HG03460 (cell line): Measurements from ENCODE around the gene LAMTOR5.
"Not testable (repeated sequence)": the region's sequence is repeated elsewhere in the genome, so short reads cannot be mapped to it uniquely, and the experiment has no call there.

Experiments
- ATAC-seq: cut with Tn5 transposase; IDR thresholded peaks from one replicate; pipeline ENCODE4 v1.9.1; 2021; ENCODE audit not compliant: unreplicated experiment

Gene LAMTOR5

DNA sequence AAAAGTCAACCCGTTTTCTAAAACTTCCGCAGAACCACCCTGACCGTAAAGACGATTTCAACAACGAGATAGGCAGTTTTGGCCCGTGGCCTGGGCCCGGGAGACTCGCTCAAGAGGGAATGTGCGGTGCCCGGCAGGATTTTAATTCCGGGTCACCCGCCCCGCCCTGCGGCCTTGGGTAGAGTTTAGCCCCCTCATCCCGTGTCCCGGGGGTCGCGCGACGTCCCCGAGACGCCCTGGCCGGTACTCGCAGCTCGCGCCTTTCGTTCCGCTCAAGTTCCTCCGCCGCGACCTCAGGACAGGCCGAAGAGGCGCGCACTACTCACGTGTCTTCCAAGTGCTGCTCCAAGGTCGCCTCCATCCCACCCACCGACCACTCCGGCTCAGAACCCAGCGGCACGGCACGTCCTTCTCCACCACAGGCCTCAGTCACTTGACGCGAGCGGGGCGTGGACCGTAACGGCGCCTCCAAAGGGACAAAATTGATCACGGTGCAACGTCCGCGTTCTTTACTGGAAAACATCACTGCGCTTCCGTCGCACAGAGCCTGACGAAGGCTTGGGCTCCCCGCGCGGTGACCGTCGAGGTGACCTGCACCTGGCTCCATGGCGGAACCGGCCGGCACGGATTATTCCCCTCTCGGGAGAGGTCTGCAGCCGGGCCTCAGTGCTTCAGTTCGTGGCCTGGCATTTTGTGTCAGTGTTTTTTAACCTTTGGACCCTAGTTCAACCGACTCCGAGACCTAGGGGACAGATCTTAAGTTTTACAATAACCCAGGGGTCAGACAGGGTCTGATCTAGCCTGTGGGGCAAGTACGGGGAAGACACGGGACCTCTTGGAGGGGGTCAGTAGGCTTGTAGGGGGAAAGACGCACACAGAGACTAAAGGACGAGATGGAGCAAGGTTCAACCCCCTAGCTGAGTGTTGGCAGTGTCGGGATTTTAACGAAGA is at the start of gene LAMTOR5:
Gene LAMTOR5 (minus strand): TSS at position 435 of the 951 bp plus-strand sequence. CDS start 74 bp downstream, at position 361.
- peak; percentile 89 for ATAC-seq

DNA sequence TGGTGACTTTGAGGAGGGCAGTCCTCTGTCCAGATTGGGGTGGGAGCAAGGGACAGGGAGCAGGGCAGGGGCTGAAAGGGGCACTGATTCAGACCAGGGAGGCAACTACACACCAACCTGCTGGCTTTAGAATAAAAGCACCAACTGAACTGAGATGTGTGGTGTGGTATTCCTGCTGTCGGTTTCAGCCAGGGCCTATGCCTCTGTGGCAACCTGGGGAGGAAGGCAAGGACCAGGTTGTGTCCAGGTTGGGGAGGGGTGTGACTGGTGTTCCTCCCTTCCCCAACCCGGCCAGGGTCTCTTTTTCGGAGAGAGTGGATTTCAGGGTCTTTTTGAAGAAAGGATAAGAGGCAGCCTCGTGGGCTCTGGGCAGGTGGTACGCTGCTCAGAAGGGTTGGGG is 49.7 kb upstream of the LAMTOR5 start:
- ATAC-seq = no peak

DNA sequence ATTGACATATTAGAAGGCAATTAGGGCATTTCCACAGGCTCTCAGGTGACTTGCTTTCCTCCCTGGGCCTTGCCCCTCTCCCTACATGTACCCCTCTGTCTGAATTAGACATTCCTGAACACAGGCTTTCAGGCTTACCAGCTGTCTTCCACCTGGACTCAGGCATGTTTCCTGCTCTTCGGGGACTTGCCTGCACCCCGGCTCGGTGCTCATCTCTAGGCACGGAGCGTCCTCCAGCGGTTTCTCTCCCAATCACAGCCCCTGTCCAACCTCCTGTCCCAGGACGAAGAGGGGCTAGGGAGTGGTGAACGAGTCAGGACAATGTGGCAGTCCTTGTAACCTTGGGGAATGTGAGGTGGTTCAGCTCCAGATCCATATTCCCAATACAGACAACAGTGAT is 47.7 kb upstream of the LAMTOR5 start:
- no peak for ATAC-seq

DNA sequence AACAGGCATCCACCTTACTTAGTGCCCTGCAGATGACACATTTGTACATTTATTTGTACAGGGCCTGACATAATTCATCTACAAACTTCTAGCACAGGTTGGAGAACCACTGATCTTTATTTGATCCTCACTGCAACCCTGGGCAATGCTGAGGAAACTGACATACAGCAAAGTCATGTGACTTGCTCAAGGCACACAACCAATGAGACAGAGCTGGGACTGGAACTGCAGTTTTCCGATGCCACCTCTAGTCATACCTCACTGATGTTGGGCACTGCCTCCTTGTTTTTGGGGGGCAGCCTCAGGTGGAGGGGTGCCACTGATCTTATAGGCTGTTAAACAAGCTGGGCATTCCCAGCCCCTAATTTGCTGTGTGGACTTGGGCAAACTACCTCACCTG is 46.8 kb upstream of the LAMTOR5 start:
- no peak for ATAC-seq

DNA sequence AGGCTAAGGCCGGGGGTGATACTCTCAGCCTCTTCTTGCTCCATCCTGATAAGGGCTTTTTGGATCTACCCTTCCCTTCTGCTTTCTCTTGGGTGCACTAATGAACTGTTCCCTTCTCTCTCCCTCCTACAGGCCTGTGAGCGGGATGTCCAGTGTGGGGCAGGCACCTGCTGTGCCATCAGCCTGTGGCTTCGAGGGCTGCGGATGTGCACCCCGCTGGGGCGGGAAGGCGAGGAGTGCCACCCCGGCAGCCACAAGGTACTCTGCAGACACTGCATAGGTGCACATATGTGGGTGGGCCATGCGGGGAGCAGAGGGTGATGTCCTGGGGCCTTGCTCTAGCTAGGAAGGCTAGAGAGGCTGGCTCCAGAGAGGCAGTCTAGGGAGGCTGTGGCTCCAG is 46.3 kb upstream of the LAMTOR5 start:
- ATAC-seq = no peak

DNA sequence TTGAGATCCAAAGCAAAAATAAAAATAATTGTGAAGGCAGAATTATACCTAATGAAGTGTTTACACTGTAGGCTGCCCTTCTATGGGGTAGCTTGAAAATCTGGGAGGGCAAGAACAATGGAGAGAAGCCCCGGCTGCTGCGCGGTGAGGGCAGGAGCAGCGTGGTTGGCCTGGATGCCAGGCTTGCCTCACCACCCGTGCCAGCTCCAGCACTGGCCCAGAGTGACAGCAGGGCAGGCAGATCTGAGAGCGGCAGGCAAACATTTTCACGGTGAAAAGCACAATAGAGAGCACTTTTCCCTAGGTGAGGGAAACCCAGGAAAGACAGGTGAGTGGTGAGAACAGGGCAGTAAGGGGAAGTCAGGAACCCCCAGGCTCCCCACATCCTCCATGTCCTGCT is 44.8 kb upstream of the LAMTOR5 start:
- no peak for ATAC-seq

DNA sequence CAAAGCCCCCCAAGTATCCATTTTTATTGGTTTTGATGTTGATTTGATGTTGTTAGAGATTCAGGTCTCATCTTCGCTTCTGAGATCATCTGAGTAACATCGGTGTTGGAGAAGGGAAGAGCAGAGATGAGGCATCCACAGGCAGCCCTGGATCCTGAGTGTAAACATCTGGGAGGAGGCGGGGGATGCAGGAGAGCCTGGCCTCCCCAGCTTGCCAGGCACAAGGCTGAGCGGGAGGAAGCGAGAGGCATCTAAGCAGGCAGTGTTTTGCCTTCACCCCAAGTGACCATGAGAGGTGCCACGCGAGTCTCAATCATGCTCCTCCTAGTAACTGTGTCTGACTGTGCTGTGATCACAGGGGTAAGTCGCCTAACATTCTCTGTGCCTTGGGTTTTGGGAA is 43.4 kb upstream of the LAMTOR5 start, which contains the start of gene PROK1:
Gene PROK1 (plus strand): TSS at position 221 of the 400 bp plus-strand sequence. CDS start 68 bp downstream, at position 289.
- ATAC-seq = no peak

DNA sequence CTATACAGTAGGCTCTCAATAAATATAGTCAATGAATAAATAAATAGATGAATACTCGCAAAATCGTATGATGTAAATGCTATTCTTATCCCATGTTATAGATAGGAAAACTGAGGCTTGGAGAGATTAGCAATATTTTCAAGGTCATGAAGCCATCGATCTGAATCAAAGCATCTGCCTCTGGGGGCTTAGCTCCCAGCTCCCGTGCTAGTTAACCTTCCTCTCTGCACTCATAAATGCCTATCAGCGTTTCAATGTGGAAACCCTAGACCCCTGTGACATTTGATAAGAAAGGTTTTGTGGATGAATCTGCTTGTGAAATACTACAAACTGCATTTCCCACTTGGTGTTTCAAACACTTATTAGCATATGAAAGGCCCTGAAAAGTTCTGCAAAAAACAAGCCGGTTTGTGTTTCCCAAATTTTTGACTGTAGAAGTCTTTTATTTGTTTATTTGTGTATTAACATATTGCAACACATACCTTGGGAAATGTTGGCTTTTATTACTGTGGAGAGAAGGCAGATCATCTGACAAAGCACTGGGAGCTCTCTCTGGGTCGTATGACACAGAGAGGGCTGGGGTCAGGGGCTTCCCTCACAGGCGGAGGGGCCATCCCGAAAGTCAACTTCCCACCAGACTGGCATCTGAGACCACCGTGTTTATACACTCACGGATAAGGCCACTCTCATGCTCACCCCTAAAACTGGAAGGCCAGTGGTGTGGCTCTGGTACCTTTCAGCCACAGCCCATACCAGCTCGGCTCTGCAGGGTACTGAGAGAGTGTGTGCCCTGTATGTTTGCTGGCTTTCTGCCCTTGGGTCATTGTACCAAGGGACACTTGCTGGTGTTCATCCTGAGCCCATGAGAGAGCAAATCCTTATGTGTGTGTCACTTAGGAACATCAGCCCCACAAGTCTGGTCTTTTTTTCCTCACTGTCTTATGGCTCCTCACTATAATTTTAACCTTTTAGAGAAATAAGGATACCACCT is 42.5 kb upstream of the LAMTOR5 start:
- ATAC-seq = no peak

DNA sequence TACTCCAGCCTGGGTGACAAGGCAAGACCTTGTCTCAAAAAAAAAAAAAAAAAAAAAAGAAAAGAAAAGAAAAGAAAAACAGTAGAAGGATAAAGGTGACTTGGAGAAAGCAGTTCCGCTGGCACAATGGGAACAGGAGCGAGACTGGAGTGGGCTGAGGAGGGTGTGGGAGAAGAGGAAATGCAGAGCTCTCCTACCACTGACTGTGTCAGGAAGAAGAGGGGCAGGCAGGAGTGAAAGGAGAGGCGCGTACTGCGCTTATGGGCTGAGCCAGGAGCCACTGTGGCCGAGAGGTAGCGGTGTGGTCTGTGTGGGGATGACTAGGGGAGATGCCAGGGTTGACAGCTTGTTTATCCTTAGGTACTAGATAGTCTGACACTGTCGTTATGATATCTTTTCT is 37.1 kb upstream of the LAMTOR5 start:
- no peak for ATAC-seq

DNA sequence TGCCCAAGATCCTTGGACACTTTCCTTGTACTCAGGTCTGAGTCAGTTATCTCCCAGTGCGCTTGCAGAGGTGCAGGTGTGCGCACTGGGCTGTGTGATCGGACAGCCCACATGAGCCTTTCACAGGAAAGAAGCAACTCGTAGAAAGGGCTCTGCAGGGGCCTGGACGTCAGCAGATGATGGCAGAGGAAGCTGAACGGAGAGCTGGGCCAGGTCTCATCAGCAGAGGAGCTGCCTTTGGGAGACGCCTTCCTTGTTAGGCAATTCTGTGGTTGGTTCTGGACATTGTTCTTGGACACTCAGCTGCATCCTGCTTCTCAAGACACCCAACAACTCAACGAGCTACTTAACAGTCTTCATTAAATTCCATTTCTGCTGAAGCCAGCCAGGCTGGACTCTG is 36.0 kb upstream of the LAMTOR5 start:
- no peak for ATAC-seq

DNA sequence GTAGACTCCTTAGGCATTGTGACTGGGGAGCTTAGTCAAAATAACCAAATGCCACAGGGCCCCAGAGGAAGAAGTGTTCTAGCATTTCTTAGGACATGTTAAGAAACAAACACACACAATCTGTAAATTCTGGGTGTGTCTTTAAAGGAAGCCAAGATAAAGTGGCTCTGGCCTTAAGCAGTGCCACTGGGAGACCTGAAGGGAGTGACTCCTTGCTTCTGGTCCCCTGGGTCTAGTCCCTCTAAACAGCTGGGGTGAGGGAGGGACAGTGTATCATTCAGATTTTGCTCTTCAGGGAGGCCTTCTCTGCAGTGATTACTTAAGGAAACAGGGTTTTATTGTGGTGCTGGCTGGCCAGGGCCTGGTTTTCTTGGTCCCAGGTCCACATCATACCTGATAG is 34.4 kb upstream of the LAMTOR5 start:
- no peak for ATAC-seq

DNA sequence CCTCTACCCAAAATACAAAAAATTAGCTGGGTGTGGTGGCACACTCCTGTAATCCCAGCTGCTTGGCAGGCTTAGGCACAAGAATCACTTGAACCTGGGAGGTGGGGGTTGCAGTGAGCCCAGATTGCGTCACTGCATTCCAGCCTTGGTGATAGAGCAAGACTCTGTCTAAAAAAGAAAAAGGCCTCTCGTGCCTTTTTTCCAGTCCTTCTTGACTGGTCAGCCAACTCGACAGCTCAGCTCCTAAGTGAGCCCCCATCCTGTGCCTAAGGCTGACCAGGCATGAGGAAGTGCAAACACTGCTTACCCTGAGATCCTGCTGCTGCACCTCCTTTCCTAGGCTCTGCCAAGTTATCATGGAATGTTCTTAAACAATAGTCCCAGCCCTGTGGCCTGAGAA is 33.4 kb upstream of the LAMTOR5 start:
- no peak for ATAC-seq

DNA sequence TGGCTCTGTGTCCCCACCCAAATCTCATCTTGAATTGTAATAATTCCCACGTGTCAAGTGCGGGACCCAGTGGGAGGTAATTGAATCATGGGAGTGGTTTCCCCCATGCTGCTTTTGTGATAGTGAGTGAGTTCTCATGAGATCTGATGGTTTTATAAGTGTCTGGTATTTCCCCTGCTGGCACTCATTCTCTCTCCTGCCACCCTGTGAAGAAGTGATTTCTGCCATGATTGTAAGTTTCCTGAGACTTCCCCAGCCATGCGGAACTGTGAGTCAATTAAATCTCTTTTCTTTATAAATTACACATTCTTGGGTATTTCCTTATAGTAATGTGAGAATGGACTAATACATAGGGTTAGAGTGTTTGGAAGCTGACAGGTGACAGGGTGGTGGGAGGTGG is 32.4 kb upstream of the LAMTOR5 start:
- ATAC-seq = not testable (repeated sequence)

DNA sequence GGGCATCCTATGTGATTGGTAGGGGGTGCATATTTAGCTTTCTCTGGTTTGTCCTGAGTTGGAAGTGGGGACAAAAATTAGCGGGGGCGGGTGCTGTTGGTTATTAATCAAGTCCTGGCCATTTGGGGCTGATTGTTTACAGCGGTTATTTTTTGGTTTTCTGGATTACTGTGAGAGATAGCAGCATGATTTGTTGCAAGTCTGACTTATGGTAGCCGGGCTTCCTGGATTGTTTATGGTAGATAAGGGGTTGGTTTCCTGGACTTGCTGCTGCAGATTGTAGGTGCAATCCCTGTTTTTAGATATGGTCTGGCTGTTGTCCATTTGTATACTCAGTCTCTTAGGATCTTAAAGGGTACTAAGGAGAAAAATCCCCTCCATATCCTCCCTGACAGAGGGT is 31.4 kb upstream of the LAMTOR5 start:
- ATAC-seq = no peak

DNA sequence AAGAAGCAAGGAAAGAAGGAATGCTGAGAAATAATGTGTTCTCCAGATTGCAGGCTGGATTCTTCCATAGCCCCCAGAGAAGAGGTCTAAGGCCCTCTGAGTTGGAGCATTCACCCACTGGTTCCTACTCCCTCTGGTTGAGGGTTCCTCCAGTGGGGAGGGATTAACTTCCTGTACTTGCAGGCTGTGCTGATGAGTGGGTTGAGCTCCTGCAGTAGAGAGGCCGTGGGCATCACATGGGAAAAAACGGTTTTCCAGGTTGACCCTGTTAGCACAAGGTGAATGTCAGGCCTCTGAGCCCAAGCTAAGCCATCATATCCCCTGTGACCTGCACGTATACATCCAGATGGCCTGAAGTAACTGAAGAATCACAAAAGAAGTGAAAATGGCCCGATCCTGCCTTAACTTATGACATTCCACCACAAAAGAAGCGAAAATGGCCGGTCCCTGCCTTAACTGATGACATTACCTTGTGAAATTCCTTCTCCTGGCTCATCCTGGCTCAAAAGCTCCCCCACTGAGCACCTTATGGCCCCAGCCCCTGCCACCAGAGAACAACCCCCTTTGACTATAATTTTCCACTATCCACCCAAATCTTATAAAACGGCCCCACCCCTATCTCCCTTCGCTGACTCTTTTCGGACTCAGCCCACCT is 30.3 kb upstream of the LAMTOR5 start:
- ATAC-seq = not testable (repeated sequence)

DNA sequence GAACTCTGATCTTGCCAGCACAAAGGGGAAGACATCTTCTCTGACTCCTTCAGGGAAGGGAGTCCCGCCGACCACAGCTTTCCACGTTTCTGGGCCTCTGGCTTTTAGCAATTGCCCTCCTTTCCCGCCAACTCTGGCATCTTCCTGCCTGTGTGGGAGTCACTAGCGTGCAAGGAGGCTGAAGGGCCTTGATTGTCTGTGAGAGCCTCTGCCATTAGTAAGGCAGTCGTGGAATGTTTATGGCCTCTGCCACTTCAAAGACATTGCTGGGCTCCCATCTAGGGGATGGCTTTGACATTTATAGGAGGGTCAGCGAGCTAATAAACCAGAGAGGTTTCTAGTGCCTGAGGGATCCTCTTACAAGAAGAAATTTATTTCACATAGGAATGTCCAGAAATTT is 29.1 kb upstream of the LAMTOR5 start:
- no peak for ATAC-seq

DNA sequence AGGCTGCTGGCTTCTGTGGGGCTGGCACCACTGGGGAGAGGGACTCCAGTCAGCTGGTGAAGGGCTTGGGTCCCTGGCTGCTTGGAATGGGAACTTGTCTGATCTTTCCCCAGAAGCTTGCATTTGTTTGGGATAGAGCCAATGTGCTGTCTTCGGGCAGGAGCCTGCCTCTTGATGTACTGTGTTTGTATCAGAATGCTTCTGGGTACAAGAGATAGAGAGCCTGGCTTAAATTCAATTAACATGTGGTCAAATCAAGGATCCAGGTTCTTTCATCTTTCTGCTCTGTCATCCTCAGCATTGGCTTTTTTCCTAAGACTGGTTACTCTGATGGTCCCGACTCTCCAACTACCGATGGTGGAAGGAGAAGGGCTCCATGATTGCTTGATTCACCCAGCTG is 27.5 kb upstream of the LAMTOR5 start:
- ATAC-seq = no peak

DNA sequence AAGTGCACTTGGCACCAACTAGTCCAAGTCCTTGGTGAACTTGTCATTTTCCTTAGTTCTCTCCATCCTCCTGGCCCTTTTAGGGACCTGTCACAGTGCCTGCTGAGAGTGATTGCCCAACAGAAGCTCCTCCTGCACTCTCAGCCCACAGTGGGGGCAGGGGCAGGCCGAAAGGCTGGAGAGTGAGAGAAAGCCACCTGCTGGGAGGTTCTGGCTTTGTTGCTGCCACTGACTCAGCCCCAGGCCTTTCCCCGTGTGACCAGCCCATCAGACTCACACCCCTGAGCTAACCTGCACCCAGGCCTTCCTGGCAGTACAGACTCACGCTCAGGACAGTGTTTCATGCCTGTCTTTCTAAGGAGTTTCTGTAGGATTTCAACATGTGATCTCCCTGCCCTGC is 26.3 kb upstream of the LAMTOR5 start:
- ATAC-seq = no peak

DNA sequence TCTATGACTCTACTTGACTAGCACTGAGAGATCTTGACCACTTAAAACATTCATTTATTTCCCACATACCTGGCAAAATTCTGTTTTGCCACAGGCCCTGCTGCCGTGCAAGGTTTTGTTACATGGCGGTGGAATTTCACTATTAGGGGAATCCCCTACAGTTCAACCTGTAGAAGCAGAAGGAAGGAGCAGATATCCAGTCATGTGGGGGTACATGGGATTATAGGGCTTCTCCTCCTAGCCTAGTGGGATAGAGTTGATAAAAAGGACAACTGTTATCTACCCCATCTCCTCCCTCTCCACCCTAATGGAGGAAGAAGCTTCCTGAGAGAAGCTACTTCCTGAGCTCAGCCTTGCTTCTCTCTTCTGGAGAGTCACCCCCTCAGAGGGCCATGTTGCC is 25.7 kb upstream of the LAMTOR5 start:
- no peak for ATAC-seq

DNA sequence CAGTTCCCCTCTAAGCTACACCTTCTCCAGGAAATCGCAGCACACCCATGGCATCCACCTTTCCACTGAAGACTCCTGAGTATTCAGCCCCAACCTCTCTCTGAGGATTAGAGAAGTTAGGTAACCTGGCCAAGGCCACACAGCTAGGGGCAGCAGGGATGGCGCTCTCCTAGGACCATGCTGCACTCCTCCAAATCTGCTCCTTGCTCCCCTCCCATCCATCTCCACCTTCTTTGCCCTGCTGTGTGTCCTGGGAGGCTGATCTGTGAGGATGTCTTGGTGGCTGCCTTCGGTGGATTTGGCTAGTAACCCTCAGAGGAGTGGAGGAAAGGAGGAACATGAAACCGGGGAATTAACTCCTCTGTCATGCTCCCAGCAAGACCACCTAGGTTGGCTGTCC is 23.4 kb upstream of the LAMTOR5 start:
- ATAC-seq = no peak

DNA sequence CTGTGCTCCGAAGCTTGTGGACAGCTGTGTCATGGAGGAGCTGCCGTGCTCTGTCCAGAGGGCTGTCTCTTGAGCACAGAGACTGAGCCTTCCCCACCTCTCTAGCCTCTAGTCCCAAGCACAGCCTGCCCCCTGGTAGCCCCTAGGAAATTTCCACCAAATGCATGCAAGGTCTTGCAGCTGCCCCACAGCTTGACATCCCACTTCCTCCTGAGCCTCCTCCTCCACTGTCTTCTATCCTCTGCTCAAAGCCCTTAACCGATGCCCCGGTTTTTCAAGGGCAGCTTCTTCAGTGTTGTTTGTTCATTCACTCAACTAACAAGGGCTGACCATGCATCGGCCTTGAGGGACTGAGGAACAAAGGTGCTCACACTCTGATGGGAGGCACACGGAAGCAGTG is 22.9 kb upstream of the LAMTOR5 start:
- no peak for ATAC-seq
